Measurements from ENCODE around the gene CD8B. TPM values are rescaled to one million over a fixed set of nuclear protein-coding genes. Genes with fewer than 3 reads are reported as not detected.
A peak's percentile ranks its signal among the peaks of the same experiment; 100 is the strongest.

CD8B gene
- total and polyA plus RNA-seq, 2 donors (not counting 3 experiments of a cell fraction or from before 2014, with no cell fraction given) = not detected

GRCh38 chr2:86808315-86809161 lies 53.1 kb downstream of the CD8B start:
- DNase-seq (ENCODE audit: low read depth, low spot score) (peak; percentile 79), FAIRE-seq (peak; percentile 92)
- Histone ChIP-seq H3K4me3 (replicated peaks in 1 of 3; ENCODE audit: insufficient read depth in 1 of 3, low read depth in 1 of 3, low read length in 3 of 3) (peak overlapping the region in 1 of 3 experiments; percentile 44), H3K79me2 (ENCODE audit: control insufficient read depth, insufficient read depth, low read length) (no peaks in the 10 kb centered on the region), H3K9me3 (replicated peaks; ENCODE audit: control insufficient read depth, insufficient read depth, low read length) (no peaks in the 10 kb centered on the region), H3K27me3 (ENCODE audit: control insufficient read depth in 2 of 2, insufficient read depth in 2 of 2, low read length in 2 of 2) (peaks cover 18 to 29% of the 10 kb centered on the region in 2 experiments), H4K20me1 (replicated peaks; ENCODE audit: control insufficient read depth, extremely low read depth, insufficient read depth, low read length) (no peaks in the 10 kb centered on the region), H2AFZ (ENCODE audit: low read depth, low read length) (peak overlapping the region; percentile 53), H3K27ac (ENCODE audit: insufficient read depth, low read depth, low read length) (no peak overlapping the region), H3K4me1 (ENCODE audit: control insufficient read depth, extremely low read depth, insufficient read depth, low read length) (no peaks in the 10 kb centered on the region), H3K9me1 (replicated peaks; ENCODE audit: control insufficient read depth, extremely low read depth, insufficient read depth, low read length) (no peaks in the 10 kb centered on the region), H3K36me3 (ENCODE audit: control insufficient read depth in 2 of 2, extremely low read depth in 1 of 2, insufficient read depth in 2 of 2, low read length in 2 of 2) (no peaks in the 10 kb centered on the region), H3K9ac (replicated peaks; ENCODE audit: extremely low read depth, insufficient read depth, low read length) (no peak overlapping the region), H3K4me2 (ENCODE audit: insufficient read depth, low read length) (peak overlapping the region; percentile 54)
- CTCF ChIA-PET = interaction anchor here (0.6 to 1.0 kb wide), 2 partner anchors 14 to 1841 kb away, joined by 3 read pairs; no protein-coding TSS in a partner anchor
- intact Hi-C loops (cut with micrococcal nuclease) (no loop called here), dilution Hi-C loops (cut with MboI; ENCODE audit: extremely low pct_ligation_motif_present, low sequenced_read_pairs) (no loop called here)
- BruUV-seq (replicated peaks) = no TSS peak
- POLR2A ChIA-PET = no interaction called here
- TF ChIP-seq POLR2A (IDR thresholded peaks at IDR 0.05; ENCODE audit: low read depth, low read length) = no peak
- TF ChIP-seq MYC (IDR thresholded peaks at IDR 0.05; ENCODE audit: low read depth, low read length) = no peak
- TF ChIP-seq POLR2AphosphoS5 (IDR thresholded peaks at IDR 0.05; ENCODE audit: insufficient read depth, low read depth, low read length) = no peak
- peak; percentile 46 for TF ChIP-seq GATA2 (IDR thresholded peaks at IDR 0.05; ENCODE audit: insufficient read depth, insufficient read length, low read depth, low read length)
- TF ChIP-seq JUN (IDR thresholded peaks at IDR 0.05; ENCODE audit: borderline replicate concordance, insufficient read depth, insufficient read length, low read depth) = no peak
- no peak for TF ChIP-seq MAX (IDR thresholded peaks at IDR 0.05; ENCODE audit: insufficient read depth, insufficient read length)
- TF ChIP-seq EZH2 (IDR thresholded peaks at IDR 0.05; ENCODE audit: borderline replicate concordance, low read depth, low read length, severe bottlenecking) = peak; percentile 39
- TF ChIP-seq, protein P1, sequence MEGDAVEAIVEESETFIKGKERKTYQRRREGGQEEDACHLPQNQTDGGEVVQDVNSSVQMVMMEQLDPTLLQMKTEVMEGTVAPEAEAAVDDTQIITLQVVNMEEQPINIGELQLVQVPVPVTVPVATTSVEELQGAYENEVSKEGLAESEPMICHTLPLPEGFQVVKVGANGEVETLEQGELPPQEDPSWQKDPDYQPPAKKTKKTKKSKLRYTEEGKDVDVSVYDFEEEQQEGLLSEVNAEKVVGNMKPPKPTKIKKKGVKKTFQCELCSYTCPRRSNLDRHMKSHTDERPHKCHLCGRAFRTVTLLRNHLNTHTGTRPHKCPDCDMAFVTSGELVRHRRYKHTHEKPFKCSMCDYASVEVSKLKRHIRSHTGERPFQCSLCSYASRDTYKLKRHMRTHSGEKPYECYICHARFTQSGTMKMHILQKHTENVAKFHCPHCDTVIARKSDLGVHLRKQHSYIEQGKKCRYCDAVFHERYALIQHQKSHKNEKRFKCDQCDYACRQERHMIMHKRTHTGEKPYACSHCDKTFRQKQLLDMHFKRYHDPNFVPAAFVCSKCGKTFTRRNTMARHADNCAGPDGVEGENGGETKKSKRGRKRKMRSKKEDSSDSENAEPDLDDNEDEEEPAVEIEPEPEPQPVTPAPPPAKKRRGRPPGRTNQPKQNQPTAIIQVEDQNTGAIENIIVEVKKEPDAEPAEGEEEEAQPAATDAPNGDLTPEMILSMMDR (IDR thresholded peaks at IDR 0.05; ENCODE audit: extremely low read depth in 1 of 2, insufficient read depth in 1 of 2, low read depth in 1 of 2, low read length in 2 of 2) = peak; percentile 89 to 92
- no peak for TF ChIP-seq FOS (IDR thresholded peaks at IDR 0.05; ENCODE audit: borderline replicate concordance, insufficient read depth, low read length)
